Brain microvascular endothelial cell (primary cell): ENCODE data around the gene CKAP5.
"Not testable (repeated sequence)": the region's sequence is repeated elsewhere in the genome, so short reads cannot be mapped to it uniquely, and the experiment has no call there.

ENCODE experiments used
- DNase-seq: peaks from one replicate; pipeline ENCODE4 v3.0.0-alpha.2; 2020
- H3K27ac ChIP-seq: fragments of 250-450 bp; sonication (Bioruptor Pico); 2 replicates; pipeline ENCODE4 v1.5.1; 2020; ENCODE audit warnings: mild to moderate bottlenecking, moderate library complexity
- H3K27me3 ChIP-seq: fragments of 250-450 bp; sonication (Bioruptor Pico); replicated peaks from 2 replicates; pipeline ENCODE4 v1.5.1; 2020; ENCODE audit warnings: mild to moderate bottlenecking
- H3K36me3 ChIP-seq: fragments of 250-450 bp; sonication (Bioruptor Pico); replicated peaks from 2 replicates; pipeline ENCODE4 v1.5.1; 2020; ENCODE audit warnings: mild to moderate bottlenecking
- H3K4me3 ChIP-seq: 2 replicates; pipeline ENCODE4 v1.5.1; 2011; ENCODE audit warnings: low read depth, mild to moderate bottlenecking, control low read depth, low read length, moderate library complexity
- in situ Hi-C: cut with HindIII; loops from 2 replicates; pipeline ENCODE4 v1.10.0; 2017; ENCODE audit warnings: low sequenced_read_pairs, low pct_ligation_motif_present
- TF ChIP-seq, protein P1 (sequence below): IDR thresholded peaks from 2 replicates; pipeline ENCODE4 v1.5.1; 2011; ENCODE audit warnings: low read depth, mild to moderate bottlenecking, moderate library complexity, low read length, control low read depth, inconsistent platforms; ENCODE audit errors: missing control alignments

Gene CKAP5

DNA sequence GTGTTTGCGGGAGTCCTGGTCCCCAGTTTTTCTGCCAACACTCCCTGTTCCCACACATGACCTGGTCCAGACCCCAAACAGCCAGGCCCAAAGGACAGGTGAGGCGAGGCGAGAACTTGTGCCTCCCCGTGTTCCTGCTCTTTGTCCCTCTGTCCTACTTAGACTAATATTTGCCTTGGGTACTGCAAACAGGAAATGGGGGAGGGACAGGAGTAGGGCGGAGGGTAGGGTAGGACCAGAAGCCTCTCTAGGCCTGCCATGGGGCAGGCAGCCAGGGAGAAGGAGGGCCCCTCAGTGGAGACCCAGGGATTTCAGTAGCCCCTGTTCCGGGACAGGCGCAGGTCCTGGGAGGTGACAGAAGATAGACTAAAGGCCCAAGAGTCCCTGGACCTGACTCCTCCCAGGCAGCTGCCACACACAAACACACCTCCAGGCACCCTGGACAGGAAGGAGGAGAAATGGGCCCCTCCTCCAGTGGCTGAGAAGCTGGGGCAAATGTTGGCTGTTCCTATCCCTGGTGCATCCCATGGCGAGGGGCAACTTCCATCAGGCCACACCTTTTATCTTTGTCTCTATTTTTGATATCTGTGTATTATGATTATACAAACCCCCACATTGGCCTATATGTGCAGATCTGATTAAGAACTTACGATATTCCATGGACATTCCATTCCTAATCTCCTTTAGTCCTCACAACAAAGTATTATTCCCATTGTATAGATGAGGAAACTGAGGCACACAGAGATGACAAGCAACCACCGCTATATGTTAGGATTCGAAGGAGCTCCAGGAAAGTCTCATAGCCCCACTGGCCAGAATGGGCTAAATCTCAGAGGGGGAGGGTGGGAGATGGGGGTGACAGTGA, 127.7 kb downstream of the CKAP5 start:
- TF ChIP-seq, protein P1, sequence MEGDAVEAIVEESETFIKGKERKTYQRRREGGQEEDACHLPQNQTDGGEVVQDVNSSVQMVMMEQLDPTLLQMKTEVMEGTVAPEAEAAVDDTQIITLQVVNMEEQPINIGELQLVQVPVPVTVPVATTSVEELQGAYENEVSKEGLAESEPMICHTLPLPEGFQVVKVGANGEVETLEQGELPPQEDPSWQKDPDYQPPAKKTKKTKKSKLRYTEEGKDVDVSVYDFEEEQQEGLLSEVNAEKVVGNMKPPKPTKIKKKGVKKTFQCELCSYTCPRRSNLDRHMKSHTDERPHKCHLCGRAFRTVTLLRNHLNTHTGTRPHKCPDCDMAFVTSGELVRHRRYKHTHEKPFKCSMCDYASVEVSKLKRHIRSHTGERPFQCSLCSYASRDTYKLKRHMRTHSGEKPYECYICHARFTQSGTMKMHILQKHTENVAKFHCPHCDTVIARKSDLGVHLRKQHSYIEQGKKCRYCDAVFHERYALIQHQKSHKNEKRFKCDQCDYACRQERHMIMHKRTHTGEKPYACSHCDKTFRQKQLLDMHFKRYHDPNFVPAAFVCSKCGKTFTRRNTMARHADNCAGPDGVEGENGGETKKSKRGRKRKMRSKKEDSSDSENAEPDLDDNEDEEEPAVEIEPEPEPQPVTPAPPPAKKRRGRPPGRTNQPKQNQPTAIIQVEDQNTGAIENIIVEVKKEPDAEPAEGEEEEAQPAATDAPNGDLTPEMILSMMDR, result no peak
- no peaks in the 10 kb centered on the region for H3K36me3 ChIP-seq
- H3K4me3 ChIP-seq, result no peak overlapping the region
- no peak for DNase-seq
- in situ Hi-C loops, result no loop called here
- H3K27me3 ChIP-seq, result no peaks in the 10 kb centered on the region
- no peak overlapping the region for H3K27ac ChIP-seq

DNA sequence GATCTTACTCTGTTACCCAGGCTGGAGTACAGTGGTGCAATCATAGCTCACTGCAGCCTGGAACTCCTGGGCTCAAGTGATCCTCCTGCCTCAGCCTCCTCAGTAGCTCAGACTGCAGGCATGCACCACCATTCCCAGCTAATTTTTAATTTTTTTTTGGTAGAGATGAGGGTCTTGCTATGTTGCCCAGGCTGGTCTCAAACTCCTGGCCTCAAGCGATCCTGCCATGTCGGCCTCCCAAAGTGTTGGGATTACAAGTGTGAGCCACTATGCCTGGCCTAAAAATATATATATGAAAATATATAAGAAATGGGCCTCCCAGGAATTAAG, 128.3 kb downstream of the CKAP5 start:
- in situ Hi-C loops, H3K27ac ChIP-seq, H3K36me3 ChIP-seq, H3K4me3 ChIP-seq, H3K27me3 ChIP-seq, DNase-seq: not testable (repeated sequence)

DNA sequence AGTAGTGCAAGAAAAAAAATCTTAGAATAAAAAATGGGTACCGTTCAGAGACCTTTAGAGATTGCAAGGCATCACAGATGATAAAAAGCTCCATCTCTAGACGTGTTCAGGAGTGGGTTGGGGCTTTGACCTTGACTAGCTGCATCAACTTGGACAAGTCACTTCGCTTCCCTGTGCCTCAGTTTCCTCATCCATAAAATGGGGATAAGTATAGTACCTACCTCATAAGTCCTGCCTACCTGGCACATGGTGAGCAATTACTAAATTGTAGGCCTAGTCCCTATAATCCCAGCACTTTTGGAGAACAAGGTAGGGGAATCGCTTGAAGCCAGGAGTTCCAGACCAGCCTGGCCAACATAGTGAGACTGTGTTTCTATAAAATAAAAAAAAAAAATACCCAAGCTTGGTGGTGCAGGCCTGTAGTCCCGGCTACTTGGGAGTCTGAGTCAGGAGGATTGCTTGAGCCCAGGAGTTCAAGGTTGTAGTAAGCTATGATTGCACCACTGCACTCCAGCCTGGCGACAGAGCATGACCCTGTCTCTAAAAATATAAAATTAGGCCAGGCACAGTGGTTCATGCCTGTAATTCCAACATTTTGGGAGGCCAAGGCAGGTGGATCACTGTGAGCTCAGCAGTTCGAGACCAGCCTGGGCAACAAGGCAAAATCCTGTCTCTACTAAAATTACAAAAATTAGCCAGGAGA, 133.1 kb downstream of the CKAP5 start:
- H3K27ac ChIP-seq, result no peak overlapping the region
- DNase-seq, result no peak
- TF ChIP-seq, protein P1, result no peak
- H3K27me3 ChIP-seq, result no peaks in the 10 kb centered on the region
- no peak overlapping the region for H3K4me3 ChIP-seq
- H3K36me3 ChIP-seq, result no peaks in the 10 kb centered on the region
- in situ Hi-C loops, result no loop called here

DNA sequence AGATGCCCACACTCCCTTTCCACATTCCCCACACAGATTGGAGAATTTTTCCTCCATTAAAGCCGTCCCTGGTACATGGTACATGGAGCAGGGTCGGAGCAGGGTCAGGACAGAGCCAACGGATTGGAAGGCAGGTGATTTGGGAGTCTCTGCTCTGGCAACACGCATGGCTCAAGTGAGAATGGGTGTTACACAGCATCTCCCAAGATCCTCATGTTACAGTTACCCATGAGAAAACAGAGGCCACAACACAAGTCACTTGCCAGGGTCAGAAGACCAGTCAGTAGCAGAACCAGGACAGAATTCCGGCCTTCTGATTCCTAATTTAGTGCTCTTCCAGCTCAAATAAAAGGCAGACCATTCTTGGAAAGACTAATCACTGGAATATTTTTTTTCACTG, 134.8 kb downstream of the CKAP5 start:
- H3K27ac ChIP-seq, result peak overlapping the region; percentile 100
- in situ Hi-C loops, result no loop called here
- peak; percentile 17 for DNase-seq
- H3K36me3 ChIP-seq, result peaks cover 12% of the 10 kb centered on the region
- TF ChIP-seq, protein P1, result no peak
- H3K4me3 ChIP-seq, result no peak overlapping the region
- H3K27me3 ChIP-seq, result no peaks in the 10 kb centered on the region

DNA sequence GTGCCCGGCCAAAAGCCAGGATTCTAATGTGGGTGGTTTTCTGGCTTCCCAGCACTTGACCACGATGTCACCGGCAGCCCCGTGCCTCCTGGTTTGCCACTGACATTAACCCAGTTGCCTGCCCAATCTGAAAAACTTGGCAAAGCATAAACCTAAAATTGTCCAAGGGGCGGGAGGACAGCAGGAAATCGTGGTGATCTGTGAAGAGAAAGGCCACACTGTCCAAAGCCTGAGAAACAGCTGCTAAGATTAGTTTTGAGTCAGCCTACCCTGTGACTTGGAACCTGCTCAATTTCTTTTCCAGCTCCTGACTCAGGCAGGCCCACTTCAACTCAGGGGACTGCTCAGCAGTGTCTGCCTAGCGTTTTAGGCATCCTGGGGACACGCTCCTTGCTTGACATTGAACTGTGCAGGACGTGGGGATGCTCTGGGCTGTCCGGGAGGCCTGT, 135.2 kb downstream of the CKAP5 start:
- Histone ChIP-seq H3K36me3 (peaks cover 17% of the 10 kb centered on the region), H3K4me3 (no peak overlapping the region), H3K27ac (peak overlapping the region; percentile 100), H3K27me3 (no peaks in the 10 kb centered on the region)
- DNase-seq, result peak; percentile 93
- TF ChIP-seq, protein P1, result no peak
- in situ Hi-C loops, result no loop called here

DNA sequence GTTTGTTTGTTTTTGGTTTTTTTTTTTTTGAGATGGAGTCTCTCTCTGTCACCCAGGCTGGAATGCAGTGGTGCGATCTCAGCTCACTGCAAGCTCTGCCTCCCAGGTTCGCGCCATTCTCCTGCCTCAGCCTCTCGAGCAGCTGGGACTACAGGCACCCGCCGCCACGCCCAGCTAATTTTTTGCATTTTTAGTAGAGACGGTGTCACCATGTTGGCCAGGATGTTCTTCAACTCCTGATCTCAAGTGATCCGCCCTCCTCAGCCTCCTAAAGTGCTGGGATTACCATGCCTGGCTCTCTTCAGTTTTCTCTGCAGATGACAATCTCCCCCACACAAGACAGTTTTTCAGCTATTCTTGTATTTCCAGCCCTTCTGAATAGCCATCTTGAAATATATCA, 136.7 kb downstream of the CKAP5 start:
- DNase-seq, H3K4me3 ChIP-seq, in situ Hi-C loops, H3K27ac ChIP-seq, H3K27me3 ChIP-seq: not testable (repeated sequence)
- peaks cover 32% of the 10 kb centered on the region for H3K36me3 ChIP-seq
